HepG2 (cell line): ENCODE results near the gene GPER1. TPM values are rescaled to one million over a fixed set of nuclear protein-coding genes. Genes with fewer than 3 reads are reported as not detected.

Source experiments
- EEA1 ChIP-seq: sonication (generic); formaldehyde crosslinking; IDR thresholded peaks from 2 replicates; pipeline ENCODE4 v1.5.1; 2020; ENCODE audit warnings: mild to moderate bottlenecking, missing genetic modification reagents, borderline replicate concordance
- GATAD2A ChIP-seq: IDR thresholded peaks from 2 replicates; pipeline ENCODE4 v1.6.1; 2016
- GTF2F1 ChIP-seq: fragments of 150-350 bp; IDR thresholded peaks from 2 replicates; pipeline ENCODE4 v1.6.1; 2014; ENCODE audit warnings: low read length
- LCORL ChIP-seq, 2 experiments: fragments of 450-650 bp in 1 of 2; sonication (generic) in 1 of 2; formaldehyde crosslinking in 1 of 2; IDR thresholded peaks; 2 replicates each; pipeline versions ENCODE4 v1.5.0 to v1.6.1; 2017 to 2020; ENCODE audit warnings: antibody characterized with exemption in 1 of 2, missing genetic modification reagents in 1 of 2
- NFKB2 ChIP-seq: sonication (generic); formaldehyde crosslinking; IDR thresholded peaks from 2 replicates; pipeline ENCODE4 v1.4.0; 2020; ENCODE audit warnings: missing genetic modification reagents, borderline replicate concordance
- TAF1 ChIP-seq: sonication (generic); formaldehyde crosslinking; IDR thresholded peaks from 2 replicates; pipeline ENCODE4 v1.4.0; 2020; ENCODE audit warnings: missing genetic modification reagents
- TCF7 ChIP-seq: sonication (generic); IDR thresholded peaks from 2 replicates; pipeline ENCODE4 v1.6.1; 2016; ENCODE audit warnings: antibody characterized with exemption, low read depth
- ZBTB38 ChIP-seq: sonication (generic); formaldehyde crosslinking; IDR thresholded peaks from 2 replicates; pipeline ENCODE4 v1.5.1; 2020; ENCODE audit warnings: mild to moderate bottlenecking, missing genetic modification reagents
- ZFY ChIP-seq: sonication (generic); formaldehyde crosslinking; IDR thresholded peaks from 2 replicates; pipeline ENCODE4 v1.4.0; 2020; ENCODE audit warnings: missing genetic modification reagents
- ZMAT3 ChIP-seq: sonication (generic); formaldehyde crosslinking; conservative IDR thresholded peaks from 2 replicates; pipeline ENCODE4 v1.7.0; 2021; ENCODE audit warnings: missing genetic modification reagents
- ZNF160 ChIP-seq: sonication (generic); formaldehyde crosslinking; IDR thresholded peaks from 2 replicates; pipeline ENCODE4 v1.8.0; 2022; ENCODE audit warnings: mild to moderate bottlenecking, inconsistent platforms, missing genetic modification reagents
- ZNF549 ChIP-seq: sonication (generic); formaldehyde crosslinking; IDR thresholded peaks from 2 replicates; pipeline ENCODE4 v1.5.0; 2020; ENCODE audit warnings: missing genetic modification reagents
- ZNF605 ChIP-seq: sonication (generic); formaldehyde crosslinking; IDR thresholded peaks from 2 replicates; pipeline ENCODE4 v1.8.0; 2022; ENCODE audit warnings: mild to moderate bottlenecking, missing genetic modification reagents
- polyA plus RNA-seq, 8 experiments: library from polyadenylated mRNA; depleted of rRNA in 3 of 8; stranded (reverse) in 7 of 8; unstranded in 1 of 8; fragments of >200 nt; fragmentation: Illumina TruSeq in 4 of 8; extraction: Trizol in 4 of 8; gene quantifications; 2 replicates each; pipeline versions ENCODE4 v1.2.1 to v1.2.3, GENCODE V29; 2011 to 2016; ENCODE audit warnings: low read depth in 4 of 8, missing spikeins in 1 of 8, mixed read lengths in 1 of 8; ENCODE audit not compliant: insufficient read depth in 1 of 8
- total RNA-seq, 5 experiments: library from RNA; depleted of rRNA; stranded (reverse); fragments of >200 nt; fragmentation: Illumina TruSeq; extraction: Trizol; gene quantifications; 2 replicates each; pipeline ENCODE4 v1.2.3, GENCODE V29; 2016; ENCODE audit warnings: low read depth in 1 of 5
- TF ChIP-seq, protein P1 (sequence below): sonication (generic); formaldehyde crosslinking; IDR thresholded peaks from 2 replicates; pipeline ENCODE4 v1.5.0; 2020; ENCODE audit warnings: mild to moderate bottlenecking, missing genetic modification reagents
- TF ChIP-seq, protein P2 (sequence below): sonication (generic); formaldehyde crosslinking; IDR thresholded peaks from 2 replicates; pipeline ENCODE4 v1.5.1; 2020; ENCODE audit warnings: missing genetic modification reagents, mild to moderate bottlenecking, borderline replicate concordance
- TF ChIP-seq, protein P3 (sequence below): sonication (generic); formaldehyde crosslinking; IDR thresholded peaks from 2 replicates; pipeline ENCODE4; 2020; ENCODE audit warnings: missing genetic modification reagents, mild to moderate bottlenecking, borderline replicate concordance
- TF ChIP-seq, protein P4 (sequence below): sonication (generic); formaldehyde crosslinking; IDR thresholded peaks from 2 replicates; pipeline ENCODE4 v1.4.0; 2020; ENCODE audit warnings: missing genetic modification reagents
- TF ChIP-seq, protein P5 (sequence below): IDR thresholded peaks from 2 replicates; pipeline ENCODE4 v1.6.1; 2016; ENCODE audit warnings: missing genetic modification reagents, missing compliant biosample characterization
- TF ChIP-seq, protein P6 (sequence below): IDR thresholded peaks from 2 replicates; pipeline ENCODE4 v1.6.1; 2012; ENCODE audit warnings: inconsistent platforms

Gene GPER1
- total and polyA plus RNA-seq, 2 of the 13 experiments (the other 11 are each of a cell fraction or from before 2014, with no cell fraction given) = 12.7 to 19.7 TPM

DNA sequence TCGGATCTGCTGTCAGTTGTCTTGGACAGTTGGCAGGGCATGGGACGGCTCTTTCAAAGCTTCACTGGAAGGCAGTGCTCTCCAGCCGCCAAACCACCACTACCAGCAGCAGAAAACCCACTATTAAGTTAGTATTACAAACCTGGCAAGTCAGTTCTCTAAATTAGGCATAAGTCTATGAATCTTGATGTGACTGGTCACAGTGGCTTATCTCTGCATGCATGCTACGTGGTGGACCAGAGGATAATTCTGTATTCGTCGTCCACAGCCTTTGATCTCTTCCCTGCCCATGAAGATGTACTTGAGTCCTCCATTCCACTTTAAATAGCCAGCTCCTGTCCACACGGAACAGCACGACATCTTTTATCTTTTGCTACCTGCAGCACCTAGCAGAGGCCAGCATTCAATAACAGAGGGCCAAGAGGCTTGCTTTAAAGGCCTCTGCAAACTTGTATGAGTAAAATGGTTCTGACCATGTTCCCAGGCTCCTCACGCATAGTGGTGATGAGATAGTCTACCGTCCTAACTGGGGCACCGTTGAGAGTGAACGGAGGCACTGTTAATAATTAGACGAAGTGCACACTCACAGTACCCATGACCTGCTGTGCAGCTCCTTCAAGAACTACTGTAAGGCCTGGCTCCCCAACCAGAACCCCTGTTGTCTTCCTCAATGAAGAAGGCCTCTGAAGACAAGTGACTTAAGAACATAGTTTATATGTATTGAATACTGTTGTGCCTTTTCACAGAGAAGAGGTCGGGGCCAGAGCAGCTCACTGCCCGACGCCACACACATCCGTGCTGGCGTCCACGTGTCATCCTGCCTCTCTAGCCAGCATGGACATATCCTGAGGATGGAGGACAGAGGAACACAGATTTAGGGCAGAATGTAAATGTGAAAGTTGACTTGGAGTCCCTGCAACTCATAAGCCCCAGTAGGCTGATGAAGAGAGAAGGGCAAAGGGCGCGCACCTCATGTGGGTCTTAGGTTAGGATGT, 42.5 kb upstream of the GPER1 start (continued):
- TF ChIP-seq ZFY (CRISPR knock-in tag) = 0 out of 2 replicates have a peak, but pooled peaks have one; percentile 8
- TF ChIP-seq, protein P1, sequence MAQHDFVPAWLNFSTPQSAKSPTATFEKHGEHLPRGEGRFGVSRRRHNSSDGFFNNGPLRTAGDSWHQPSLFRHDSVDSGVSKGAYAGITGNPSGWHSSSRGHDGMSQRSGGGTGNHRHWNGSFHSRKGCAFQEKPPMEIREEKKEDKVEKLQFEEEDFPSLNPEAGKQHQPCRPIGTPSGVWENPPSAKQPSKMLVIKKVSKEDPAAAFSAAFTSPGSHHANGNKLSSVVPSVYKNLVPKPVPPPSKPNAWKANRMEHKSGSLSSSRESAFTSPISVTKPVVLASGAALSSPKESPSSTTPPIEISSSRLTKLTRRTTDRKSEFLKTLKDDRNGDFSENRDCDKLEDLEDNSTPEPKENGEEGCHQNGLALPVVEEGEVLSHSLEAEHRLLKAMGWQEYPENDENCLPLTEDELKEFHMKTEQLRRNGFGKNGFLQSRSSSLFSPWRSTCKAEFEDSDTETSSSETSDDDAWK (CRISPR knock-in tag) = no peak
- TF ChIP-seq, protein P2, sequence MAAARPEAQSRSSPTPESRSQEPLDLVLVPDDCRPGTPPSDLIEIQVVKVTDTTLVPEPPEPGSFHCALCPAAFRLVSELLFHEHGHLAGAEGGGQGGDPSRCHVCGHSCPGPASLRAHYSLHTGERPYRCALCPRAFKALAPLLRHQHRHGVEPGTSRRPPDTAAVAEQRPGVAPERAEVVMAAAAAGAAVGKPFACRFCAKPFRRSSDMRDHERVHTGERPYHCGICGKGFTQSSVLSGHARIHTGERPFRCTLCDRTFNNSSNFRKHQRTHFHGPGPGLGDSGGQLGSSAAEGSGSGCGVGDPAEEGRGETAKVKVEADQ (CRISPR knock-in tag) = no peak
- 0 out of 2 replicates have a peak, but pooled peaks have one; percentile 40 for TF ChIP-seq GATAD2A
- TF ChIP-seq LCORL (IDR thresholded peaks at IDR 0.05) = no peak
- peak; percentile 39; the same call in 1 of the 2 replicates for TF ChIP-seq LCORL (CRISPR knock-in tag; IDR thresholded peaks at IDR 0.05)
- no peak for TF ChIP-seq NFKB2 (CRISPR knock-in tag)
- TF ChIP-seq TAF1 = 0 out of 2 replicates have a peak, but pooled peaks have one; percentile 0
- TF ChIP-seq ZNF549 (CRISPR knock-in tag) = no peak
- 0 out of 2 replicates have a peak, but pooled peaks have one; percentile 30 for TF ChIP-seq TCF7
- TF ChIP-seq, protein P3, sequence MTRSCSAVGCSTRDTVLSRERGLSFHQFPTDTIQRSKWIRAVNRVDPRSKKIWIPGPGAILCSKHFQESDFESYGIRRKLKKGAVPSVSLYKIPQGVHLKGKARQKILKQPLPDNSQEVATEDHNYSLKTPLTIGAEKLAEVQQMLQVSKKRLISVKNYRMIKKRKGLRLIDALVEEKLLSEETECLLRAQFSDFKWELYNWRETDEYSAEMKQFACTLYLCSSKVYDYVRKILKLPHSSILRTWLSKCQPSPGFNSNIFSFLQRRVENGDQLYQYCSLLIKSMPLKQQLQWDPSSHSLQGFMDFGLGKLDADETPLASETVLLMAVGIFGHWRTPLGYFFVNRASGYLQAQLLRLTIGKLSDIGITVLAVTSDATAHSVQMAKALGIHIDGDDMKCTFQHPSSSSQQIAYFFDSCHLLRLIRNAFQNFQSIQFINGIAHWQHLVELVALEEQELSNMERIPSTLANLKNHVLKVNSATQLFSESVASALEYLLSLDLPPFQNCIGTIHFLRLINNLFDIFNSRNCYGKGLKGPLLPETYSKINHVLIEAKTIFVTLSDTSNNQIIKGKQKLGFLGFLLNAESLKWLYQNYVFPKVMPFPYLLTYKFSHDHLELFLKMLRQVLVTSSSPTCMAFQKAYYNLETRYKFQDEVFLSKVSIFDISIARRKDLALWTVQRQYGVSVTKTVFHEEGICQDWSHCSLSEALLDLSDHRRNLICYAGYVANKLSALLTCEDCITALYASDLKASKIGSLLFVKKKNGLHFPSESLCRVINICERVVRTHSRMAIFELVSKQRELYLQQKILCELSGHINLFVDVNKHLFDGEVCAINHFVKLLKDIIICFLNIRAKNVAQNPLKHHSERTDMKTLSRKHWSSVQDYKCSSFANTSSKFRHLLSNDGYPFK (CRISPR knock-in tag) = peak; percentile 60; the same call in 1 of the 2 replicates
- TF ChIP-seq ZNF160 (CRISPR knock-in tag) = no peak
- TF ChIP-seq ZBTB38 = peak; percentile 57; the same call in 1 of the 2 replicates
- TF ChIP-seq ZNF605 = 0 out of 2 replicates have a peak, but pooled peaks have one; percentile 49
- TF ChIP-seq, protein P4, sequence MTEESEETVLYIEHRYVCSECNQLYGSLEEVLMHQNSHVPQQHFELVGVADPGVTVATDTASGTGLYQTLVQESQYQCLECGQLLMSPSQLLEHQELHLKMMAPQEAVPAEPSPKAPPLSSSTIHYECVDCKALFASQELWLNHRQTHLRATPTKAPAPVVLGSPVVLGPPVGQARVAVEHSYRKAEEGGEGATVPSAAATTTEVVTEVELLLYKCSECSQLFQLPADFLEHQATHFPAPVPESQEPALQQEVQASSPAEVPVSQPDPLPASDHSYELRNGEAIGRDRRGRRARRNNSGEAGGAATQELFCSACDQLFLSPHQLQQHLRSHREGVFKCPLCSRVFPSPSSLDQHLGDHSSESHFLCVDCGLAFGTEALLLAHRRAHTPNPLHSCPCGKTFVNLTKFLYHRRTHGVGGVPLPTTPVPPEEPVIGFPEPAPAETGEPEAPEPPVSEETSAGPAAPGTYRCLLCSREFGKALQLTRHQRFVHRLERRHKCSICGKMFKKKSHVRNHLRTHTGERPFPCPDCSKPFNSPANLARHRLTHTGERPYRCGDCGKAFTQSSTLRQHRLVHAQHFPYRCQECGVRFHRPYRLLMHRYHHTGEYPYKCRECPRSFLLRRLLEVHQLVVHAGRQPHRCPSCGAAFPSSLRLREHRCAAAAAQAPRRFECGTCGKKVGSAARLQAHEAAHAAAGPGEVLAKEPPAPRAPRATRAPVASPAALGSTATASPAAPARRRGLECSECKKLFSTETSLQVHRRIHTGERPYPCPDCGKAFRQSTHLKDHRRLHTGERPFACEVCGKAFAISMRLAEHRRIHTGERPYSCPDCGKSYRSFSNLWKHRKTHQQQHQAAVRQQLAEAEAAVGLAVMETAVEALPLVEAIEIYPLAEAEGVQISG = peak; percentile 60; the same call in 1 of the 2 replicates
- TF ChIP-seq, protein P5, sequence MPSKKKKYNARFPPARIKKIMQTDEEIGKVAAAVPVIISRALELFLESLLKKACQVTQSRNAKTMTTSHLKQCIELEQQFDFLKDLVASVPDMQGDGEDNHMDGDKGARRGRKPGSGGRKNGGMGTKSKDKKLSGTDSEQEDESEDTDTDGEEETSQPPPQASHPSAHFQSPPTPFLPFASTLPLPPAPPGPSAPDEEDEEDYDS (CRISPR knock-in tag) = 0 out of 2 replicates have a peak, but pooled peaks have one; percentile 17
- TF ChIP-seq ZMAT3 (CRISPR knock-in tag) = 0 out of 2 replicates have a peak, but pooled peaks have one; percentile 41
- TF ChIP-seq EEA1 (CRISPR knock-in tag) = no peak
- TF ChIP-seq, protein P6, sequence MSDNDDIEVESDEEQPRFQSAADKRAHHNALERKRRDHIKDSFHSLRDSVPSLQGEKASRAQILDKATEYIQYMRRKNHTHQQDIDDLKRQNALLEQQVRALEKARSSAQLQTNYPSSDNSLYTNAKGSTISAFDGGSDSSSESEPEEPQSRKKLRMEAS = peak; percentile 60
- TF ChIP-seq GTF2F1 = no peak
